HCT116 (cell line): Measurements from ENCODE around the gene TMC8. TPM values are rescaled to one million over a fixed set of nuclear protein-coding genes. Genes with fewer than 3 reads are reported as not detected.

Experiments used
- ATAC-seq: fragments of 200-7000 bp; cut with Tn5 transposase; 2 replicates; pipeline ENCODE4 v1.9.1; 2020; ENCODE audit warnings: mild to moderate bottlenecking, moderate library complexity
- BruUV-seq: library from RNA; stranded (reverse); fragments of 400-500 nt; replicated peaks from 2 replicates; lab custom pipeline; 2021; lab: Mats Ljungman, UMichigan
- CTCF ChIA-PET: fragments of 300-600 bp; sonication (Branson Sonifier 250); formaldehyde crosslinking; loops from one replicate; lab custom pipeline; 2021; ENCODE audit warnings: antibody characterized with exemption; lab: Charles Lee
- POLR2A ChIA-PET: fragments of 300-600, 350-600 bp; sonication (Branson Sonifier 250); formaldehyde crosslinking; loops from one replicate; lab custom pipeline; 2021; ENCODE audit warnings: antibody characterized with exemption; lab: Charles Lee
- RAD21 ChIA-PET, 2 experiments: fragments of 300-600 bp; sonication (Branson Sonifier 250); formaldehyde crosslinking; loops; one replicate each; lab custom pipeline; 2023; ENCODE audit warnings: low total read pairs in 2 of 2; ENCODE audit not compliant: uncharacterized antibody in 2 of 2, unreplicated experiment in 2 of 2, low non-redundant PET in 1 of 2; lab: Charles Lee
- DNase-seq: peaks from one replicate; pipeline ENCODE4 v3.0.0-alpha.2; 2010; ENCODE audit warnings: low read depth, low spot score
- H2AFZ ChIP-seq: fragments of 200-600 bp; shearing (Covaris generic), sonication (generic); 2 replicates; pipeline ENCODE4 v1.6.1; 2017; ENCODE audit warnings: low read depth, mixed run types, mixed read lengths, antibody characterized with exemption, low read length; ENCODE audit not compliant: poor library complexity, severe bottlenecking
- H3K27ac ChIP-seq: 2 replicates; pipeline ENCODE4 v1.5.1; 2012; ENCODE audit warnings: low read depth, low read length
- H3K27me3 ChIP-seq: fragments of 200-600 bp; sonication (generic); 2 replicates; pipeline ENCODE4 v1.6.1; 2016; ENCODE audit warnings: mixed run types, low read length, mixed read lengths; ENCODE audit not compliant: insufficient read depth
- H3K36me3 ChIP-seq, 2 experiments: fragments of 200-500 bp in 1 of 2; fragments of 200-600 bp in 1 of 2; sonication (Bioruptor generic) in 1 of 2; sonication (generic) in 1 of 2; 2 replicates each; pipeline versions ENCODE4 v1.5.1 to v1.6.1; 2014 to 2016; ENCODE audit warnings: low read length in 2 of 2, inconsistent platforms in 1 of 2, mixed read lengths in 1 of 2, mixed run types in 1 of 2; ENCODE audit not compliant: insufficient read depth in 2 of 2, control insufficient read depth in 1 of 2
- H3K4me1 ChIP-seq, 2 experiments: fragments of 200-600 bp in 1 of 2; sonication (generic) in 1 of 2; 2 replicates each; pipeline versions ENCODE4 v1.5.1 to v1.6.1; 2012 to 2017; ENCODE audit warnings: low read length in 2 of 2, inconsistent platforms in 1 of 2, mild to moderate bottlenecking in 1 of 2, mixed read lengths in 1 of 2, mixed run types in 1 of 2, moderate library complexity in 1 of 2; ENCODE audit not compliant: insufficient read depth in 2 of 2, control insufficient read depth in 1 of 2
- H3K4me2 ChIP-seq: fragments of 200-600 bp; sonication (generic); 2 replicates; pipeline ENCODE4 v1.6.1; 2017; ENCODE audit warnings: mixed run types, low read length, mixed read lengths
- H3K4me3 ChIP-seq, 2 experiments: fragments of 200-600 bp in 1 of 2; sonication (generic) in 1 of 2; replicated peaks in 1 of 2; 2 replicates each; pipeline ENCODE4 v1.5.1; 2011 to 2016; ENCODE audit warnings: low read length in 2 of 2, control low read depth in 1 of 2, low read depth in 1 of 2, mild to moderate bottlenecking in 1 of 2, mixed read lengths in 1 of 2, mixed run types in 1 of 2
- H3K79me2 ChIP-seq: fragments of 200-600 bp; sonication (generic); 2 replicates; pipeline ENCODE4 v1.6.1; 2017; ENCODE audit warnings: mild to moderate bottlenecking, mixed run types, low read length, moderate library complexity, mixed read lengths; ENCODE audit not compliant: insufficient read depth
- H3K9ac ChIP-seq: fragments of 200-600 bp; sonication (generic); 2 replicates; pipeline ENCODE4 v1.6.1; 2016; ENCODE audit warnings: low read length, mixed read lengths
- H3K9me2 ChIP-seq: fragments of 200-600 bp; sonication (generic), shearing (Covaris generic); 2 replicates; pipeline ENCODE4 v1.6.1; 2017; ENCODE audit warnings: mixed run types, mild to moderate bottlenecking, moderate library complexity; ENCODE audit not compliant: insufficient read depth
- H3K9me3 ChIP-seq, 2 experiments: fragments of 200-500 bp in 1 of 2; fragments of 200-600 bp in 1 of 2; sonication (Bioruptor generic) in 1 of 2; sonication (generic) in 1 of 2; 2 replicates each; pipeline ENCODE4 v1.6.1; 2014 to 2017; ENCODE audit warnings: low read length in 2 of 2, mixed read lengths in 2 of 2, inconsistent platforms in 1 of 2, low read depth in 1 of 2, mild to moderate bottlenecking in 1 of 2, mixed run types in 1 of 2, moderate library complexity in 1 of 2; ENCODE audit not compliant: control insufficient read depth in 1 of 2, insufficient read depth in 1 of 2
- H4K20me1 ChIP-seq: fragments of 200-600 bp; sonication (generic), shearing (Covaris generic); 2 replicates; pipeline ENCODE4 v1.6.1; 2017; ENCODE audit warnings: mixed run types, mild to moderate bottlenecking, moderate library complexity; ENCODE audit not compliant: insufficient read depth
- ATF3 ChIP-seq: IDR thresholded peaks from 2 replicates; pipeline ENCODE4 v1.6.1; 2012
- EGR1 ChIP-seq: IDR thresholded peaks from 2 replicates; pipeline ENCODE4 v1.6.1; 2012; ENCODE audit warnings: low read depth
- ELF1 ChIP-seq: IDR thresholded peaks from 2 replicates; pipeline ENCODE4 v1.6.1; 2012; ENCODE audit warnings: low read depth, borderline replicate concordance
- EZH2 ChIP-seq: fragments of 200-600 bp; sonication (generic); IDR thresholded peaks from 2 replicates; pipeline ENCODE4 v1.6.1; 2017; ENCODE audit warnings: antibody characterized with exemption, mixed run types
- EZH2phosphoT487 ChIP-seq: fragments of 200-600 bp; IDR thresholded peaks from 2 replicates; pipeline ENCODE4 v1.6.1; 2018; ENCODE audit warnings: antibody characterized with exemption, borderline replicate concordance
- JUND ChIP-seq: IDR thresholded peaks from 2 replicates; pipeline ENCODE4 v1.6.1; 2012
- MAX ChIP-seq: IDR thresholded peaks from 2 replicates; pipeline ENCODE4 v1.6.1; 2012
- POLR2A ChIP-seq: IDR thresholded peaks from 2 replicates; pipeline ENCODE4 v1.7.0; 2011; ENCODE audit warnings: borderline replicate concordance; ENCODE audit not compliant: insufficient read depth, insufficient read length; ENCODE audit errors: extremely low read depth
- RAD21 ChIP-seq: IDR thresholded peaks from 2 replicates; pipeline ENCODE4 v1.6.1; 2012; ENCODE audit warnings: low read depth, mild to moderate bottlenecking
- REST ChIP-seq: IDR thresholded peaks from 2 replicates; pipeline ENCODE4 v1.6.1; 2012; ENCODE audit warnings: low read depth
- SIN3A ChIP-seq: IDR thresholded peaks from 2 replicates; pipeline ENCODE4 v1.6.1; 2012; ENCODE audit warnings: low read depth
- SP1 ChIP-seq: IDR thresholded peaks from 2 replicates; pipeline ENCODE4 v1.6.1; 2012; ENCODE audit warnings: low read depth
- TCF7L2 ChIP-seq: IDR thresholded peaks from 2 replicates; pipeline ENCODE4 v1.7.0; 2011; ENCODE audit warnings: borderline replicate concordance, inconsistent platforms; ENCODE audit not compliant: insufficient read depth, insufficient read length; ENCODE audit errors: extremely low read depth
- YY1 ChIP-seq: IDR thresholded peaks from 2 replicates; pipeline ENCODE4 v1.6.1; 2011; ENCODE audit warnings: low read length, low read depth, moderate library complexity, mild to moderate bottlenecking; ENCODE audit not compliant: insufficient replicate concordance; ENCODE audit errors: extremely low read depth
- ZNF274 ChIP-seq: fragments of 200-500 bp; sonication (Bioruptor generic); IDR thresholded peaks from 2 replicates; pipeline ENCODE4 v1.6.1; 2014; ENCODE audit warnings: mild to moderate bottlenecking, low read depth, low read length, inconsistent platforms
- intact Hi-C: fragments of 100-400 bp; cut with micrococcal nuclease; formaldehyde crosslinking; loops from 2 replicates; pipeline ENCODE4 v1.10.0; 2022
- total RNA-seq: library from RNA; stranded (reverse); gene quantifications from one replicate; pipeline ENCODE4 v1.2.1, GENCODE V29; 2021; ENCODE audit not compliant: unreplicated experiment

TMC8 gene
- total RNA-seq, 1 experiment from 2014 or later = 7.8 TPM

- Histone ChIP-seq H3K79me2 (peaks cover 17% of the 10 kb centered on the region; the same call in 1 of the 2 replicates), H3K36me3 (peaks cover 5 to 25% of the 10 kb centered on the region in 2 experiments; a peak in 3 of 4 replicates), H2AFZ (no peak overlapping the region), H3K9me2 (no peaks in the 10 kb centered on the region), H3K4me1 (peaks cover 19 to 32% of the 10 kb centered on the region in 2 experiments; a peak in 3 of 4 replicates), H4K20me1 (no peaks in the 10 kb centered on the region), H3K27me3 (no peaks in the 10 kb centered on the region), H3K27ac (no peak overlapping the region; the same call in 1 of the 2 replicates), H3K4me2 (no peak overlapping the region), H3K9me3 (no peaks in the 10 kb centered on the region), H3K9ac (no peak overlapping the region), H3K4me3 (no peak overlapping the region)
- TF ChIP-seq EGR1 (no peak), ZNF274 (no peak), EZH2phosphoT487 (no peak), RAD21 (no peak), ELF1 (no peak), TCF7L2 (no peak), SIN3A (no peak), MAX (no peak), POLR2A (no peak), JUND (no peak), REST (no peak), ATF3 (no peak), SP1 (no peak), YY1 (no peak), EZH2 (no peak)
- DNase-seq = no peak
- intact Hi-C loops = loop anchor here (5.0 kb wide), 1 partner anchor 127 kb away; no protein-coding TSS in a partner anchor
- ChIA-PET CTCF (no interaction called here), RAD21 (no interaction called here), POLR2A (no interaction called here)
- ATAC-seq = no peak
- BruUV-seq = no TSS peak
These were observed 5.2 kb upstream of the TMC8 start for GRCh38 chr17:78125138-78125913.
